HepG2 (cell line): Measurements from ENCODE around the gene DAG1. TPM values are rescaled to one million over a fixed set of nuclear protein-coding genes. Genes with fewer than 3 reads are reported as not detected.

Experiments
- E2F2 ChIP-seq: sonication (generic); formaldehyde crosslinking; IDR thresholded peaks from 2 replicates; pipeline ENCODE4 v1.4.0; 2020; ENCODE audit warnings: missing genetic modification reagents, borderline replicate concordance
- ELF1 ChIP-seq: sonication (generic); formaldehyde crosslinking; IDR thresholded peaks from 2 replicates; pipeline ENCODE4 v1.4.0; 2020; ENCODE audit warnings: missing genetic modification reagents
- ETV6 ChIP-seq: sonication (generic); formaldehyde crosslinking; conservative IDR thresholded peaks from 2 replicates; pipeline ENCODE4 v1.4.0; 2020; ENCODE audit warnings: missing genetic modification reagents
- GABPB1 ChIP-seq: IDR thresholded peaks from 2 replicates; pipeline ENCODE4 v1.6.1; 2016; ENCODE audit warnings: mild to moderate bottlenecking, missing genetic modification reagents, moderate library complexity, missing compliant biosample characterization
- MIER3 ChIP-seq: IDR thresholded peaks from 2 replicates; pipeline ENCODE4 v1.6.1; 2016; ENCODE audit warnings: missing compliant biosample characterization, borderline replicate concordance
- NFKB2 ChIP-seq: sonication (generic); formaldehyde crosslinking; IDR thresholded peaks from 2 replicates; pipeline ENCODE4 v1.4.0; 2020; ENCODE audit warnings: missing genetic modification reagents, borderline replicate concordance
- PRPF4 ChIP-seq: fragments of 200-400 bp; formaldehyde crosslinking; IDR thresholded peaks from 2 replicates; pipeline ENCODE4 v1.6.1; 2016; ENCODE audit warnings: low read length, low read depth; ENCODE audit not compliant: poor library complexity, severe bottlenecking
- TCF7L2 ChIP-seq: IDR thresholded peaks from 2 replicates; pipeline ENCODE4 v1.6.1; 2011; ENCODE audit warnings: mild to moderate bottlenecking, low read depth, low read length, moderate library complexity
- ZFP41 ChIP-seq: sonication (generic); formaldehyde crosslinking; IDR thresholded peaks from 2 replicates; pipeline ENCODE4 v1.4.0; 2020; ENCODE audit warnings: mild to moderate bottlenecking, missing genetic modification reagents, borderline replicate concordance
- ZMAT5 ChIP-seq: sonication (generic); formaldehyde crosslinking; IDR thresholded peaks from 2 replicates; pipeline ENCODE4 v1.5.0; 2020; ENCODE audit warnings: mild to moderate bottlenecking, low read depth, missing genetic modification reagents, borderline replicate concordance
- ZNF446 ChIP-seq: sonication (generic); formaldehyde crosslinking; IDR thresholded peaks from 2 replicates; pipeline ENCODE4 v1.5.0; 2020; ENCODE audit warnings: mild to moderate bottlenecking, missing genetic modification reagents
- ZNF569 ChIP-seq: sonication (generic); formaldehyde crosslinking; IDR thresholded peaks from 2 replicates; pipeline ENCODE4 v1.5.0; 2020; ENCODE audit warnings: mild to moderate bottlenecking, missing genetic modification reagents, moderate library complexity, borderline replicate concordance
- polyA plus RNA-seq, 8 experiments: library from polyadenylated mRNA; depleted of rRNA in 3 of 8; stranded (reverse) in 7 of 8; unstranded in 1 of 8; fragments of >200 nt; fragmentation: Illumina TruSeq in 4 of 8; extraction: Trizol in 4 of 8; gene quantifications; 2 replicates each; pipeline versions ENCODE4 v1.2.1 to v1.2.3, GENCODE V29; 2011 to 2016; ENCODE audit warnings: low read depth in 4 of 8, missing spikeins in 1 of 8, mixed read lengths in 1 of 8; ENCODE audit not compliant: insufficient read depth in 1 of 8
- total RNA-seq, 5 experiments: library from RNA; depleted of rRNA; stranded (reverse); fragments of >200 nt; fragmentation: Illumina TruSeq; extraction: Trizol; gene quantifications; 2 replicates each; pipeline ENCODE4 v1.2.3, GENCODE V29; 2016; ENCODE audit warnings: low read depth in 1 of 5
- TF ChIP-seq, protein P1 (sequence below): sonication (generic); formaldehyde crosslinking; IDR thresholded peaks from 2 replicates; pipeline ENCODE4 v1.4.0; 2020; ENCODE audit warnings: missing genetic modification reagents, borderline replicate concordance
- TF ChIP-seq, protein P2 (sequence below): sonication (generic); IDR thresholded peaks from 2 replicates; pipeline ENCODE4 v1.6.1; 2016; ENCODE audit warnings: low read depth, borderline replicate concordance
- TF ChIP-seq, protein P3 (sequence below): sonication (generic); formaldehyde crosslinking; IDR thresholded peaks from 2 replicates; pipeline ENCODE4 v1.4.0; 2020; ENCODE audit warnings: low read depth, missing genetic modification reagents
- TF ChIP-seq, protein P4 (sequence below): sonication (generic); formaldehyde crosslinking; IDR thresholded peaks from 2 replicates; pipeline ENCODE4 v1.8.0; 2023; ENCODE audit warnings: mild to moderate bottlenecking, missing genetic modification reagents

DAG1 gene
- total and polyA plus RNA-seq, 2 of the 13 experiments (the other 11 are each of a cell fraction or from before 2014, with no cell fraction given): 47.3 to 50.4 TPM

- TF ChIP-seq, protein P1, sequence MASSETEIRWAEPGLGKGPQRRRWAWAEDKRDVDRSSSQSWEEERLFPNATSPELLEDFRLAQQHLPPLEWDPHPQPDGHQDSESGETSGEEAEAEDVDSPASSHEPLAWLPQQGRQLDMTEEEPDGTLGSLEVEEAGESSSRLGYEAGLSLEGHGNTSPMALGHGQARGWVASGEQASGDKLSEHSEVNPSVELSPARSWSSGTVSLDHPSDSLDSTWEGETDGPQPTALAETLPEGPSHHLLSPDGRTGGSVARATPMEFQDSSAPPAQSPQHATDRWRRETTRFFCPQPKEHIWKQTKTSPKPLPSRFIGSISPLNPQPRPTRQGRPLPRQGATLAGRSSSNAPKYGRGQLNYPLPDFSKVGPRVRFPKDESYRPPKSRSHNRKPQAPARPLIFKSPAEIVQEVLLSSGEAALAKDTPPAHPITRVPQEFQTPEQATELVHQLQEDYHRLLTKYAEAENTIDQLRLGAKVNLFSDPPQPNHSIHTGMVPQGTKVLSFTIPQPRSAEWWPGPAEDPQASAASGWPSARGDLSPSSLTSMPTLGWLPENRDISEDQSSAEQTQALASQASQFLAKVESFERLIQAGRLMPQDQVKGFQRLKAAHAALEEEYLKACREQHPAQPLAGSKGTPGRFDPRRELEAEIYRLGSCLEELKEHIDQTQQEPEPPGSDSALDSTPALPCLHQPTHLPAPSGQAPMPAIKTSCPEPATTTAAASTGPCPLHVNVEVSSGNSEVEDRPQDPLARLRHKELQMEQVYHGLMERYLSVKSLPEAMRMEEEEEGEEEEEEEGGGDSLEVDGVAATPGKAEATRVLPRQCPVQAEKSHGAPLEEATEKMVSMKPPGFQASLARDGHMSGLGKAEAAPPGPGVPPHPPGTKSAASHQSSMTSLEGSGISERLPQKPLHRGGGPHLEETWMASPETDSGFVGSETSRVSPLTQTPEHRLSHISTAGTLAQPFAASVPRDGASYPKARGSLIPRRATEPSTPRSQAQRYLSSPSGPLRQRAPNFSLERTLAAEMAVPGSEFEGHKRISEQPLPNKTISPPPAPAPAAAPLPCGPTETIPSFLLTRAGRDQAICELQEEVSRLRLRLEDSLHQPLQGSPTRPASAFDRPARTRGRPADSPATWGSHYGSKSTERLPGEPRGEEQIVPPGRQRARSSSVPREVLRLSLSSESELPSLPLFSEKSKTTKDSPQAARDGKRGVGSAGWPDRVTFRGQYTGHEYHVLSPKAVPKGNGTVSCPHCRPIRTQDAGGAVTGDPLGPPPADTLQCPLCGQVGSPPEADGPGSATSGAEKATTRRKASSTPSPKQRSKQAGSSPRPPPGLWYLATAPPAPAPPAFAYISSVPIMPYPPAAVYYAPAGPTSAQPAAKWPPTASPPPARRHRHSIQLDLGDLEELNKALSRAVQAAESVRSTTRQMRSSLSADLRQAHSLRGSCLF (CRISPR knock-in tag): no peak
- TF ChIP-seq ZNF446 (CRISPR knock-in tag): peak; percentile 91
- TF ChIP-seq ZNF569: no peak
- TF ChIP-seq, protein P2, sequence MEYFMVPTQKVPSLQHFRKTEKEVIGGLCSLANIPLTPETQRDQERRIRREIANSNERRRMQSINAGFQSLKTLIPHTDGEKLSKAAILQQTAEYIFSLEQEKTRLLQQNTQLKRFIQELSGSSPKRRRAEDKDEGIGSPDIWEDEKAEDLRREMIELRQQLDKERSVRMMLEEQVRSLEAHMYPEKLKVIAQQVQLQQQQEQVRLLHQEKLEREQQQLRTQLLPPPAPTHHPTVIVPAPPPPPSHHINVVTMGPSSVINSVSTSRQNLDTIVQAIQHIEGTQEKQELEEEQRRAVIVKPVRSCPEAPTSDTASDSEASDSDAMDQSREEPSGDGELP: no peak
- TF ChIP-seq E2F2 (CRISPR knock-in tag): no peak
- TF ChIP-seq, protein P3, sequence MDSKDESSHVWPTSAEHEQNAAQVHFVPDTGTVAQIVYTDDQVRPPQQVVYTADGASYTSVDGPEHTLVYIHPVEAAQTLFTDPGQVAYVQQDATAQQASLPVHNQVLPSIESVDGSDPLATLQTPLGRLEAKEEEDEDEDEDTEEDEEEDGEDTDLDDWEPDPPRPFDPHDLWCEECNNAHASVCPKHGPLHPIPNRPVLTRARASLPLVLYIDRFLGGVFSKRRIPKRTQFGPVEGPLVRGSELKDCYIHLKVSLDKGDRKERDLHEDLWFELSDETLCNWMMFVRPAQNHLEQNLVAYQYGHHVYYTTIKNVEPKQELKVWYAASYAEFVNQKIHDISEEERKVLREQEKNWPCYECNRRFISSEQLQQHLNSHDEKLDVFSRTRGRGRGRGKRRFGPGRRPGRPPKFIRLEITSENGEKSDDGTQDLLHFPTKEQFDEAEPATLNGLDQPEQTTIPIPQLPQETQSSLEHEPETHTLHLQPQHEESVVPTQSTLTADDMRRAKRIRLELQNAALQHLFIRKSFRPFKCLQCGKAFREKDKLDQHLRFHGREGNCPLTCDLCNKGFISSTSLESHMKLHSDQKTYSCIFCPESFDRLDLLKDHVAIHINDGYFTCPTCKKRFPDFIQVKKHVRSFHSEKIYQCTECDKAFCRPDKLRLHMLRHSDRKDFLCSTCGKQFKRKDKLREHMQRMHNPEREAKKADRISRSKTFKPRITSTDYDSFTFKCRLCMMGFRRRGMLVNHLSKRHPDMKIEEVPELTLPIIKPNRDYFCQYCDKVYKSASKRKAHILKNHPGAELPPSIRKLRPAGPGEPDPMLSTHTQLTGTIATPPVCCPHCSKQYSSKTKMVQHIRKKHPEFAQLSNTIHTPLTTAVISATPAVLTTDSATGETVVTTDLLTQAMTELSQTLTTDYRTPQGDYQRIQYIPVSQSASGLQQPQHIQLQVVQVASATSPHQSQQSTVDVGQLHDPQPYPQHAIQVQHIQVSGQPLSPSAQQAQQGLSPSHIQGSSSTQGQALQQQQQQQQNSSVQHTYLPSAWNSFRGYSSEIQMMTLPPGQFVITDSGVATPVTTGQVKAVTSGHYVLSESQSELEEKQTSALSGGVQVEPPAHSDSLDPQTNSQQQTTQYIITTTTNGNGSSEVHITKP (CRISPR knock-in tag): no peak
- TF ChIP-seq, protein P4, sequence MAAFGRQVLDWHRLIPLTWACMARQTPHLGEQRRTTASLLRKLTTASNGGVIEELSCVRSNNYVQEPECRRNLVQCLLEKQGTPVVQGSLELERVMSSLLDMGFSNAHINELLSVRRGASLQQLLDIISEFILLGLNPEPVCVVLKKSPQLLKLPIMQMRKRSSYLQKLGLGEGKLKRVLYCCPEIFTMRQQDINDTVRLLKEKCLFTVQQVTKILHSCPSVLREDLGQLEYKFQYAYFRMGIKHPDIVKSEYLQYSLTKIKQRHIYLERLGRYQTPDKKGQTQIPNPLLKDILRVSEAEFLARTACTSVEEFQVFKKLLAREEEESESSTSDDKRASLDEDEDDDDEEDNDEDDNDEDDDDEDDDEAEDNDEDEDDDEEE (CRISPR knock-in tag): peak; percentile 83; the same call in 1 of the 2 replicates
- no peak for TF ChIP-seq ZMAT5 (CRISPR knock-in tag)
- TF ChIP-seq NFKB2: peak; percentile 61; the same call in 1 of the 2 replicates
- TF ChIP-seq ZFP41: 0 out of 2 replicates have a peak, but pooled peaks have one; percentile 40
- no peak for TF ChIP-seq ELF1 (CRISPR knock-in tag)
- TF ChIP-seq TCF7L2: no peak
- TF ChIP-seq MIER3 (CRISPR knock-in tag): no peak; the same call in 1 of the 2 replicates
- TF ChIP-seq GABPB1 (CRISPR knock-in tag): no peak
- peak; percentile 58; the same call in 1 of the 2 replicates for TF ChIP-seq ETV6
- TF ChIP-seq PRPF4: no peak
Measured at GRCh38 chr3:49554633-49555265, 84.7 kb downstream of the DAG1 start (continued).
